ENCODE data around the gene APBA2. TPM values are rescaled to one million over a fixed set of nuclear protein-coding genes. Genes with fewer than 3 reads are reported as not detected.

Gene APBA2
- total and polyA plus RNA-seq, 2 of the 4 experiments (the other 2 are of a cell fraction): 21.7 to 33.0 TPM

- Histone ChIP-seq H3K79me1 (ENCODE audit: low read depth in 1 of 2, low read length in 2 of 2) (no peaks in the 10 kb centered on the region), H3K23ac (ENCODE audit: low read depth, low read length) (no peak overlapping the region), H3K4me2 (ENCODE audit: low read depth, low read length) (no peak overlapping the region), H2BK15ac (ENCODE audit: low read depth, low read length) (no peak overlapping the region), H4K20me1 (ENCODE audit: insufficient read depth, low read length) (no peaks in the 10 kb centered on the region), H3K4ac (ENCODE audit: low read depth, low read length) (no peak overlapping the region), H3K56ac (ENCODE audit: extremely low read depth, insufficient read depth, low read length) (no peak overlapping the region), H2BK120ac (ENCODE audit: low read depth, low read length) (no peak overlapping the region), H2BK20ac (ENCODE audit: low read depth, low read length) (no peak overlapping the region), H4K5ac (ENCODE audit: low read depth, low read length) (no peak overlapping the region), H2BK5ac (ENCODE audit: low read depth, low read length, poor library complexity, severe bottlenecking) (no peak overlapping the region), H3K36me3 (ENCODE audit: control insufficient read depth, insufficient read depth, low read length) (no peaks in the 10 kb centered on the region), H3K9me1 (ENCODE audit: insufficient read depth, low read length) (no peaks in the 10 kb centered on the region; the same call in 1 of the 2 replicates), H3K27me3 (ENCODE audit: control insufficient read depth, insufficient read depth, low read length) (peaks cover 2% of the 10 kb centered on the region; the same call in 1 of the 2 replicates), H3K27ac (ENCODE audit: insufficient read depth, low read length) (no peak overlapping the region), H2AFZ (replicated peaks; ENCODE audit: low read length, poor library complexity) (no peak overlapping the region), H4K8ac (ENCODE audit: low read depth in 2 of 2, low read length in 2 of 2) (no peak overlapping the region), H3K4me3 (ENCODE audit: insufficient read depth, low read depth, low read length) (no peak overlapping the region), H3K9ac (ENCODE audit: low read depth, low read length) (no peak overlapping the region), H3K18ac (ENCODE audit: low read depth, low read length) (no peak overlapping the region), H3K4me1 (ENCODE audit: control insufficient read depth, insufficient read depth, low read length) (no peaks in the 10 kb centered on the region; the same call in 1 of the 2 replicates), H2AK9ac (replicated peaks; ENCODE audit: low read depth, low read length, poor library complexity) (no peak overlapping the region), H2AK5ac (ENCODE audit: low read depth, low read length) (no peak overlapping the region), H4K91ac (ENCODE audit: insufficient read depth, low read depth, low read length) (no peak overlapping the region), H3K9me3 (ENCODE audit: control insufficient read depth, insufficient read depth, low read length) (no peaks in the 10 kb centered on the region; the same call in none of the 2 replicates), H3K14ac (replicated peaks; ENCODE audit: low read depth, low read length) (no peak overlapping the region)
- POLR2A ChIA-PET (ENCODE audit: unreplicated experiment): no interaction called here
- no TSS peak for BruUV-seq (replicated peaks)
- TF ChIP-seq RFX5 (IDR thresholded peaks at IDR 0.05; ENCODE audit: low read depth, low read length) (no peak), ELK1 (IDR thresholded peaks at IDR 0.05; ENCODE audit: borderline replicate concordance, low read depth, low read length) (no peak), FOS (IDR thresholded peaks at IDR 0.05; ENCODE audit: low read depth, low read length) (no peak), MAFK (IDR thresholded peaks at IDR 0.05; ENCODE audit: low read depth, low read length) (no peak), NFE2L2 (IDR thresholded peaks at IDR 0.05; ENCODE audit: low read depth, low read length) (no peak), CEBPB (IDR thresholded peaks at IDR 0.05; ENCODE audit: low read depth, low read length) (no peak), MAZ (IDR thresholded peaks at IDR 0.05; ENCODE audit: borderline replicate concordance, low read depth, low read length) (no peak), SMC3 (IDR thresholded peaks at IDR 0.05; ENCODE audit: low read depth, low read length) (no peak), CHD1 (IDR thresholded peaks at IDR 0.05; ENCODE audit: low read depth, low read length) (no peak), USF2 (IDR thresholded peaks at IDR 0.05; ENCODE audit: low read depth, low read length) (no peak), RAD21 (IDR thresholded peaks at IDR 0.05; ENCODE audit: low read length) (no peak)
- WGBS, 2 experiments (ENCODE audit: extremely low coverage in 2 of 2, insufficient read length in 1 of 2): 57% methylated on average over 1 of the region's 5 CpGs; no CpG with 5 or more reads in 1 of the 2 experiments
- dilution Hi-C loops (cut with HindIII; ENCODE audit: low sequenced_read_pairs, unreplicated experiment) (no loop called here), intact Hi-C loops (cut with micrococcal nuclease) (no loop called here), in situ Hi-C loops (cut with MboI; ENCODE audit: low sequenced_read_pairs) (no loop called here)
- CTCF ChIA-PET: no interaction called here
- DNase-seq (no peak), ATAC-seq (ENCODE audit: low read depth) (no peak)
Measured at GRCh38 chr15:28873006-28873405, 12.8 kb upstream of the APBA2 start.
